OCI-LY7 (cell line): Measurements from ENCODE around the gene ADAMTS2.

Experiments
- CTCF ChIP-seq: fragments of 200-600 bp; sonication (generic); conservative IDR thresholded peaks from 2 replicates; pipeline ENCODE4 v1.5.1; 2014; ENCODE audit warnings: mild to moderate bottlenecking, antibody characterized with exemption, low read length, moderate library complexity, mixed read lengths
- EZH2phosphoT487 ChIP-seq: fragments of 200-600 bp; sonication (generic); IDR thresholded peaks from 2 replicates; pipeline ENCODE4 v1.6.1; 2018; ENCODE audit warnings: low read depth, borderline replicate concordance, mild to moderate bottlenecking, mixed run types, antibody characterized with exemption, low read length, moderate library complexity, mixed read lengths

- no peak for TF ChIP-seq CTCF
- TF ChIP-seq EZH2phosphoT487: no peak
Measured at GRCh38 chr5:179220716-179221115, 124.5 kb downstream of the ADAMTS2 start.
